DOHH2 (cell line): ENCODE results near the gene TEAD4.

Experiments used
- CTCF ChIP-seq: fragments of 200-600 bp; sonication (generic); IDR thresholded peaks from one replicate; pipeline ENCODE4 v1.5.1; 2014; ENCODE audit warnings: antibody characterized with exemption, mild to moderate bottlenecking, low read depth, low read length; ENCODE audit not compliant: poor library complexity, severe bottlenecking
- EZH2phosphoT487 ChIP-seq: fragments of 200-600 bp; sonication (generic); IDR thresholded peaks from 2 replicates; pipeline ENCODE4 v1.6.1; 2017; ENCODE audit warnings: borderline replicate concordance, mild to moderate bottlenecking, antibody characterized with exemption, low read length, moderate library complexity, mixed read lengths

DNA sequence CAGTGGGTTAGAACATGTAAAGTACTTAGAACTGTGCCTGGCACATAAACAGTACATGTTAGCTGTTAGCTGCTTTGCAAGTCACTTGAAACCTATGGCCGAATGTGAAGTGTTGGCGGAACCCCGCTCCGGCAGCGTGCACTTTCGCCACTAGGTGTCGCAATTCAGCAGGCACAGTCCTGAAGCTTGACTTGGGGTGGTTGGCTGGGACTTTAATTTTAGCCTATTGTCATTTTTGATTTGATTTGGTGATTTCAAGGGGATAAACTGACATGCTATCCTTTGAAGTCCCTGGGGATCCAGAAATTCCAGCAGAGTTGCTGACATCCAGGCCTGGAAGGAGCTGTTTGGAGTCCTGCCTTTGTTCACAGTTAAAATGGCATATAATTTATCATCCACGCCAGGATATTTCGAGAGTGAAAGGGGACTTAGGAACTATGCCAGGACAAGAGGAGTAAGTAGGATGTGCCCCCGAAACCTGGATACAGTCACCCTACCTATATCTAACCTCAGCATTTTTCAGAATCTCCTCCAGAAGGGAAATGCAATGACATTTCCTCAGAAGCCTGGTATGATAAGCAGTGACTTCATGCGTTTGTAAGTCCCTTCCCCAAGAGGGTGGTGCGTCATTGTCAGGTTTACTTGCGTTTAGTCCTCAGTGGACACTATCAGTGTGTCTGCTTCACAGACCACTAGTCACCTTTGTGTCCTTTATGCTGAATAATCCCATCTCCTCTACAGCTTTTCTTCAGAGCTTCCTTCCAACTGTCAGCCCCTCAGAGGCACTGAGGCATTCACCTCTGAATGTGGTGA lies 114.4 kb downstream of the TEAD4 start:
- TF ChIP-seq CTCF (peak; percentile 99), EZH2phosphoT487 (no peak)
